ENCODE data around the gene ST14. TPM values are rescaled to one million over a fixed set of nuclear protein-coding genes. Genes with fewer than 3 reads are reported as not detected.

The ST14 gene
- total RNA-seq, 1 experiment from 2014 or later, result 141 TPM

- CTCF ChIA-PET, result no interaction called here
- BruUV-seq (replicated peaks), result TSS peak; percentile 70
- Histone ChIP-seq H2AFZ (no peak overlapping the region), H3K4me2 (peak overlapping the region; percentile 69), H3K4me1 (replicated peaks; ENCODE audit: insufficient read depth) (peaks cover 69% of the 10 kb centered on the region), H3F3A (ENCODE audit: insufficient read depth, low read depth) (peaks cover 26% of the 10 kb centered on the region), H3K27me3 (ENCODE audit: insufficient read depth, low read depth) (no peaks in the 10 kb centered on the region), H3K79me2 (ENCODE audit: low read depth) (peaks cover 96% of the 10 kb centered on the region), H3K9me3 (ENCODE audit: insufficient read depth, low read depth) (no peaks in the 10 kb centered on the region), H3K4me3 (no peak overlapping the region), H3K9me2 (ENCODE audit: insufficient read depth) (no peaks in the 10 kb centered on the region), H3K36me3 (ENCODE audit: low read depth) (peaks cover 4% of the 10 kb centered on the region; the same call in 1 of the 2 replicates), H4K20me1 (ENCODE audit: insufficient read depth) (peaks cover 43% of the 10 kb centered on the region), H3K27ac (peak overlapping the region; percentile 73)
- DNase-seq, result peak in 1 of 2 experiments; percentile 51
- intact Hi-C loops (cut with micrococcal nuclease; ENCODE audit: unreplicated experiment), result loop anchor here (1.0 kb wide), 1 partner anchor 20 kb away; no protein-coding TSS in a partner anchor
- POLR2A ChIA-PET (ENCODE audit: unreplicated experiment), result interaction anchor here (1.4 kb wide), 1 partner anchor 20 kb away, joined by 12 read pairs; no protein-coding TSS in a partner anchor
- TF ChIP-seq CTCF (conservative IDR thresholded peaks at IDR 0.05) (no peak), EZH2 (IDR thresholded peaks at IDR 0.05; ENCODE audit: low read depth) (no peak)
Measured at GRCh38 chr11:130165601-130166456, 6.2 kb downstream of the ST14 start.

GRCh38 chr11:130166457-130166784 lies 6.8 kb downstream of the ST14 start:
- Histone ChIP-seq H3K4me1 (replicated peaks; ENCODE audit: insufficient read depth) (peaks cover 63% of the 10 kb centered on the region), H3K4me2 (peak overlapping the region; percentile 69)

GRCh38 chr11:130167146-130167545 lies 7.6 kb downstream of the ST14 start:
- peaks cover 26% of the 10 kb centered on the region for H3F3A ChIP-seq (ENCODE audit: insufficient read depth, low read depth)
- no peaks in the 10 kb centered on the region for H3K9me2 ChIP-seq (ENCODE audit: insufficient read depth)
- H4K20me1 ChIP-seq (ENCODE audit: insufficient read depth), result peaks cover 36% of the 10 kb centered on the region
- H2AFZ ChIP-seq, result no peak overlapping the region
- peak overlapping the region; percentile 73 for H3K27ac ChIP-seq
- ChIA-PET CTCF (no interaction called here), POLR2A (ENCODE audit: unreplicated experiment) (no interaction called here)
- DNase-seq, result no peak
- no peaks in the 10 kb centered on the region for H3K9me3 ChIP-seq (ENCODE audit: insufficient read depth, low read depth)
- H3K27me3 ChIP-seq (ENCODE audit: insufficient read depth, low read depth), result no peaks in the 10 kb centered on the region
- peaks cover 3% of the 10 kb centered on the region; the same call in 1 of the 2 replicates for H3K36me3 ChIP-seq (ENCODE audit: low read depth)
- peaks cover 56% of the 10 kb centered on the region for H3K4me1 ChIP-seq (replicated peaks; ENCODE audit: insufficient read depth)
- TF ChIP-seq CTCF (conservative IDR thresholded peaks at IDR 0.05), result no peak
- intact Hi-C loops (cut with micrococcal nuclease; ENCODE audit: unreplicated experiment), result no loop called here
- H3K79me2 ChIP-seq (ENCODE audit: low read depth), result peaks cover 95% of the 10 kb centered on the region
- no TSS peak for BruUV-seq (replicated peaks)
- no peak overlapping the region for H3K4me3 ChIP-seq
- H3K4me2 ChIP-seq, result peak overlapping the region; percentile 69

More at GRCh38 chr11:130166457-130166784, 6.8 kb downstream of the ST14 start:
- peak overlapping the region; percentile 73 for H3K27ac ChIP-seq
- H2AFZ ChIP-seq, result no peak overlapping the region
- intact Hi-C loops (cut with micrococcal nuclease; ENCODE audit: unreplicated experiment), result loop anchor here (1.0 kb wide), 1 partner anchor 20 kb away; no protein-coding TSS in a partner anchor
- peaks cover 26% of the 10 kb centered on the region for H3F3A ChIP-seq (ENCODE audit: insufficient read depth, low read depth)
- H3K79me2 ChIP-seq (ENCODE audit: low read depth), result peaks cover 95% of the 10 kb centered on the region
- H3K9me2 ChIP-seq (ENCODE audit: insufficient read depth), result no peaks in the 10 kb centered on the region
- H4K20me1 ChIP-seq (ENCODE audit: insufficient read depth), result peaks cover 39% of the 10 kb centered on the region
- H3K36me3 ChIP-seq (ENCODE audit: low read depth), result peaks cover 4% of the 10 kb centered on the region; the same call in 1 of the 2 replicates
- no peak overlapping the region for H3K4me3 ChIP-seq
- no peaks in the 10 kb centered on the region for H3K9me3 ChIP-seq (ENCODE audit: insufficient read depth, low read depth)
- peak; percentile 68 to 98 for DNase-seq
- ChIA-PET CTCF (interaction anchor here (0.6 kb wide), 1 partner anchor 96 kb away, joined by 9 read pairs; no protein-coding TSS in a partner anchor), POLR2A (ENCODE audit: unreplicated experiment) (interaction anchor here (0.6 to 1.4 kb wide), 2 partner anchors 17 to 20 kb away, joined by 3 to 12 read pairs; no protein-coding TSS in a partner anchor)
- BruUV-seq (replicated peaks), result no TSS peak
- H3K27me3 ChIP-seq (ENCODE audit: insufficient read depth, low read depth), result no peaks in the 10 kb centered on the region
- no peak for TF ChIP-seq EZH2 (IDR thresholded peaks at IDR 0.05; ENCODE audit: low read depth)
- TF ChIP-seq CTCF (conservative IDR thresholded peaks at IDR 0.05), result no peak
